GM12891 (cell line): Measurements from ENCODE around the gene NRP2.

Experiments used
- PAX5 ChIP-seq: IDR thresholded peaks from 2 replicates; pipeline ENCODE4 v1.6.1; 2011; ENCODE audit warnings: low read length, moderate library complexity, mild to moderate bottlenecking; ENCODE audit not compliant: insufficient read depth, severe bottlenecking
- POLR2A ChIP-seq: IDR thresholded peaks from 2 replicates; pipeline ENCODE4 v1.6.1; 2011; ENCODE audit warnings: low read depth, low read length, control low read depth
- POLR2AphosphoS5 ChIP-seq: IDR thresholded peaks from 2 replicates; pipeline ENCODE4 v1.6.1; 2011; ENCODE audit warnings: low read depth, low read length, control low read depth
- POU2F2 ChIP-seq: IDR thresholded peaks from 2 replicates; pipeline ENCODE4 v1.6.1; 2011; ENCODE audit warnings: low read depth, mild to moderate bottlenecking, control low read depth, low read length, moderate library complexity
- SPI1 ChIP-seq: IDR thresholded peaks from 2 replicates; pipeline ENCODE4 v1.6.1; 2011; ENCODE audit warnings: low read depth, low read length, control low read depth
- TAF1 ChIP-seq: IDR thresholded peaks from 2 replicates; pipeline ENCODE4 v1.6.1; 2011; ENCODE audit warnings: low read depth, low read length, control low read depth

DNA sequence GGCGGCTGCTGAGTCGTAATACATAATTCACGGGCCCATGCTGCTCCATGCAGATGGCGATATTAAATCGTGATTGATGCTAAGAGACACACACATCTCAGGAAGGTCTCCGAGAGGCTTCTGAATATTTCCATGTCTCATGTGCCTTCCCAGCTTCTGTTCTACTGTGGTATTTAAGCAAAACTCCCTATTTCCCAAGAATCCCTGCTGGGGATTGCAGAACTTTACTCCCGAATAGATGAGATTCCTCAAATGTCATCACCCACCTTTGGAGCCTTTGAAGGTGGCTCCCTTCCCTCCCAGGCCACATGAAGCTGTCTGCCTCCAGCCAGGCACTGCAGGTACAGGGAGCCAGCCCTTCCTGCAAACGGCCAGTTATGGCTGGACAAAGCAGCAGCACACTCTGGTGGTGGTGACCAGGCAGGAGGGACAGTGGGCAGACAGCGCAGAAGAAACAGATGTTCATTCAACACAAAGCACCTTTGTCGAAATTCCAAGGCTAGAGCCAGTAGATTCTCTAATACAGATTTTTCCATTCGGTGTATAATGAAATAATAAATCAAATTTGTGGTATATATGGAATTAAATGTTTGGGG lies 14.1 kb downstream of the NRP2 start:
- no peak for TF ChIP-seq POU2F2
- no peak for TF ChIP-seq POLR2A
- no peak for TF ChIP-seq POLR2AphosphoS5
- TF ChIP-seq TAF1 = no peak
- no peak for TF ChIP-seq SPI1
- TF ChIP-seq PAX5 = no peak
